Measurements from ENCODE around the gene SPEN.

Gene SPEN

DNA sequence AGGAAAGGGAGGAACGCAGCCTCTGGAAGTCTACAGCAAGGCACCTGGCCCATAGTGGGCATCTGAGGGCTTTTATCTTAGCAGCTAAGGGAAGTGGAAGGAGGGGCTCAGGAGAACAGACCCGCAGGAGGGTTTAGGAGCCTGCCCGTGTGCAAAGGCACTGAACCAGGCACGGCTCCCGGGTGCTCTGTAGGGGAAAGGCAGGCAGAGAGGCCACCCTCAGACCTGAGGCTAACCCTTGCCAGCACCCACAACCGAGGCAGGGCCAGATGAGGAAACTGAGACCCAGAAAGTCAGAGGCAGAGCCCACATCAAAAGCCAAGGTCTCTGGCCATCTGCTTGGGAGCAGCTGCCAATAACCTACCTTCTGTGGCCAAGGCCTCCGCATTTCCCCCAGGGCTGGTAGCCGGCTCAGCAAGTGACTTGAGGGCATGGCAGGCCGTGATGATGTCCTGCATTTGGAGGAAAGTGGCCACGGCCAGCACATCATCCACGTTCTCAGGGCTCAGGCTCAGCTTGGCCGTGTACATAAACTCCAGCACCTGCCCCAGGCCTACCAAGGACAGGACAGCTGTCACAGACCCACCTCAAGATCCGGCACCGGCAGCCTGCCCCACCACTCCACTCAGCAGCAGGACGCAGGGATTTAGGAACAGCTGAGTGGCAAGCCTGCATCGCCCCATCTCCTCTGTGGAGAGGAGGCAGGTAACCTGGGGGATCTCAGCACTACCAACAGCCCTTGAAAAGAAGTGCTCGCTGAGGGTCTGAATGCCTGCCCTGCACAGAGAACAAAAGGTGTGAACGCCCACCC is 99.3 kb downstream of the SPEN start:
- DNase-seq (ENCODE audit: low read depth in 1 of 2, low spot score in 1 of 2) = no peak

DNA sequence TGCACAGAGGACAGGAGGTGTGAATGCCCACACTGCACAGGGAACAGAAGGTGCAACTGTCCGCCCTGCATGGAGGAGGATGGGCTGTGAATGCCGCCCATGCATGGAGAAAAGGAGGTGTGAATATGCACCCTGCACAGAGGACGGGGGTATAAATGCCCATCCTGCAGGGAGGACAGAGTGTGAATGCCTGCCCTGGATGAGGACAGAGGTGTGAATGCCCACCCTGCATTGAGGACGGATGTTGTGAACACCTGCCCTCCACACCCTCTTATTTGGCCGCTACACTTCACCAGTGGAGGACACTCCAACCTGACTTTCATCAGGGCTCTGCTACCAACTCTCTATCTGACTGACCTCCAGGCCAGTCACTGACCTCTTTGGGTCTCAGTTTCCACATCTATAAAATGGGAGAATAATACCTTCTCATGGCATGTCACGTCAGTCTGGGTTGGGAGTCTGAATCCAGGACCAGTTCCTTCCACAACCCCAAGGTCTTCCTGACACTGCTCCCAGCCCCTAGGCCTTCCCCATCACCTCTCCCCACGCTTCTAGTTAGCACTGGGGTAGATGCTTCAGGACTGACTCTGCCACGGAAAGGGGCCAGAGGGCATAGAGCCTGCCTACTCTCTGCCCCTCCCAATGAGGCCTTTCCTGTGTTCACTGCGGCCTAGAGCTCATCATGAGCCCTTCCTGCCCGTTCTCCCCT is 100.0 kb downstream of the SPEN start:
- no peak for DNase-seq (ENCODE audit: low read depth in 1 of 2, low spot score in 1 of 2)

DNA sequence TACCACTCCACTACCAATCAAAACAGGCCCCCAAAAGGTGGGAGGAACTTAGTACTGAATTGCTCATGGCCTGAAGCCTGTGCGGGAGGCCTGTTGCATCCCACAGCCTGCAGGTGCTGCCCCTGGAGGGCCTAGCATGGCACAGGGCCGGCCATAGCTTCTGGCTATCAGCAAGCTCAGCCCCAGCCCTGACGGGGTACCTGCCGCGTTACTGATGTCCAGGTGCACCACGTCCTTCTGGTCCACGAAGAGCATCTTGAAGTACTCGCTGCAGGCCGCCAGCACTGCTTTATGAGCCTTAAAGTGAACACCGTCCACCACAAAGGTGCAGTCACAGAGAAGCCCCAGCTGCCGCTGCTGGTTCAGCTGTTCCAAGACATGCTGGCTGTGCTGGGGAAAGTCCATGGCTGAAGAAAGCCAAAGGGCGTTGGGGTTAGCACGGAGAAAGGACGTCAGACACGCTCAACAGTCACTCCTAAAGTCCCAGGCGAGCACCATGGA is 100.6 kb downstream of the SPEN start:
- no peak for DNase-seq (ENCODE audit: low read depth in 1 of 2, low spot score in 1 of 2)

DNA sequence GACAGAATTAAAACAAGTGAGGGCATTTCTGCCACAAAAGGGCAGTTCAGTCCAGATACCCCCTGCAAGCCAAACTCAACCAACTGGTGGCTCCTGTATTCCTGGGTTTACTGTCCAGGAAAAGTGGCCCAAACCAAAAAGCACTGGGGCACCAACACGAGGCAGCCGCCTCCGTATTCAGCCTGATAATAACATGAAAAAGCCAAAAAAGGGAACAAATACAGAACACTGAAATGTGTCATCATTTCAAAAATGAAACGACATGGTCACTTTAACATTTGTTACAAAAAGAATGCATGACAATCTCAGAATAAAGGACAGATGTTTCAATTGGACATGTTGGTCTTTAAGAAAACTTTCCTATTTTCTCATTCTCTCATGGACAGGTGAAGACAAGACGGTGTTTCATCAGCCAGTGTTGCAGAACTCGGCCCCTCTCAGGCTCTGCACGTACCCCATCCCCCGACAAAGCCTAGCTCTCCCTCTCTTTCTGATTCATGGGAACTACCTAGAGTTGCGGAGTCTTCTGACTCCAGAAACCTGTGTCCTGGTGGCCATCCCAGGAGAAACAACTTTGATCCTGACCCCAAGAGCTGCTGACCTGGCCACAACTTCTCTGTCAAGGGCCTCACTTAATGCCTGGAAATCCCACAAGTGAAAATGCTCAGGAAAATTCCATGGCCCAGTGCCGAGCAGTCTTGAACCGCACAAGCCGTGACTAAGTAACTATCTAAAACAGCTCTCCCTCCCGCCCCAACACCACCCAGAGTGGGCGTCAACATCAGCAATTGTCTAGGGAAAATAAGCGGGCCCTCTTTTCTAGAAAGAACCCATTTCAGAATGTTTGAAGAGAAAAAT is 101.3 kb downstream of the SPEN start:
- DNase-seq (ENCODE audit: low read depth in 1 of 2, low spot score in 1 of 2) = no peak

DNA sequence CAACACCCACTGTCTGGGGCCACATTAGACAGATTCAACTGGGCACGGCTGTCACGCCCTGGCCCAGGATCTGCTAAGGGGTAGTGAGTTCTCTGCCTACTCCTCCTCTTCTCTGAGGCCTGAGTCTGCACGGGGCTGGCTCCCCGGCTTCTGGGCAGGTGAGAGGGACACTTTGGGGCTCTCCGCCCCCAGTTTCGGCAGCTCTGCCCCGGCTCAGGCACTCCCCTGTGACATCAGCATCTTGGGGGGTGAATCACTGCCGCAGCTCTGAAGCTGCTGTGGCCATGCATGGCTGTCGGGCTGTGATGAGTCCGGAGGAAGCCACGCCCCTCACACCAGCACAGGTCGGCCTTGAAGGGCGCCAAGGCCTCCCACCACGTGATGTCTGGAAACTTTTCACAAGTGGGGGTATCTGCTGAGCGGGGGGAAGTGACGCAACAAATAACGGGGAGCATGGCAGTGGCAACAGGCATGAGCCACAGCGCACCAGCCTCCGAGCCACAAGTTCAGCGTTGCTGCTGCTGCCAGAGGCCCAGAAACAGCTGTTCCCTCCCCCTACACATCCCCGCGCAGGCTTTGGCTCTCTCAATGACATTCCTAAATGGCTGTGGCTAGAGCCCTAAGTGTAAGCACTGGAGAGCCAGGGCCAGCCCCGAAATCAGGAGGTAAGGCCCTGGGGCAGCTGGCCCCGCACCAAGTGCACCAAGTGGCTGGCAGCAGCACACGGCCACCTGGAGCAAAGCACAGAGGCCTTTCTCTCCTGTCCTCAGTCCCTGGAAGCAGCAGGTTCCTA is 102.1 kb downstream of the SPEN start:
- peak; percentile 71 to 85 for DNase-seq (ENCODE audit: low read depth in 1 of 2, low spot score in 1 of 2)

DNA sequence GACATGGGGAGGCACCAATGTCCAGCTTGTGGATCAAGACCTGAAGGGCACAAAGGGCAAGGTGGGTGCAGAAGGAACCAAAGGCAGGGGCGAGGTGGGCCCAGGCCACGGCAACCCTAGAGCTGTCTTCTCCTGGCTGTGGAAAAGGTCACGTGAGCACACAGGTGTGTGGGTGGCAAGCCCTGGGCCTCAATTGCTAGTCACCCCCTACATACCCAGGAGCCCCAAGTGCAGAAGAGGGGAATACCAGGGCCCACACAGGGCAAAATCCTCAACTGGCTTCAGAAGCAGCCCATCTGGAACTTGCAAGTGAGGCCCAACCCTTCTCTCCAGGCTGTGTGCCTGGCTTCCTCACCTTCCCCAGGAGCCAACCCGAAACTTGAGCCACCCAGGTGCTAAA is 102.8 kb downstream of the SPEN start:
- peak in 1 of 2 donors; percentile 35 for DNase-seq (ENCODE audit: low read depth in 1 of 2, low spot score in 1 of 2)

DNA sequence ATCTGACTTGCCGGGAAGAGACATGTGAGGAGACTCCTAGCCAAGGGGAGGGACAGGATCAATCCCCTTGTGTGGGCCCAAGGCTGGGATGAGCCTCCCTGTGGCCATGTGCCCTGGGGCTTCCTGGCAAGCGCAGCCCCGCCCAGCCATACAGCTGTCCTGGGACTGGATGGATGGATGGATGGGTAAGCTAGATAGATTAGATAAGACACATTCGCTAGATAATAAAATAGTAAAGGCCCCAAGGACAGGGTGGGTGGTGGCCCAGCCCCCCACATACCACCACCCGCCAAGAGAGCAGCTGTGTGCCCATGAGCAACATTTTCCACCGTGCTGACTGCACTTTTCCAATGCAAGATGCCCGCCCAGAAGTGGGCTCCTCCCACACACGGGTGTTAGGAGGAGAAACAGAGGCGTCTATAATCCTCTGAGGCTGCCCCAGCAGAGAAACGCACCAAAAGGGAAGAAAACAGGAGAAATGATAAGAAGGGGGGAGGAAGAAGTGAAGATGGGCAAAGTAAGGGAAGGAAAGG is 103.3 kb downstream of the SPEN start:
- DNase-seq (ENCODE audit: low read depth in 1 of 2, low spot score in 1 of 2) = peak in 1 of 2 donors; percentile 64

DNA sequence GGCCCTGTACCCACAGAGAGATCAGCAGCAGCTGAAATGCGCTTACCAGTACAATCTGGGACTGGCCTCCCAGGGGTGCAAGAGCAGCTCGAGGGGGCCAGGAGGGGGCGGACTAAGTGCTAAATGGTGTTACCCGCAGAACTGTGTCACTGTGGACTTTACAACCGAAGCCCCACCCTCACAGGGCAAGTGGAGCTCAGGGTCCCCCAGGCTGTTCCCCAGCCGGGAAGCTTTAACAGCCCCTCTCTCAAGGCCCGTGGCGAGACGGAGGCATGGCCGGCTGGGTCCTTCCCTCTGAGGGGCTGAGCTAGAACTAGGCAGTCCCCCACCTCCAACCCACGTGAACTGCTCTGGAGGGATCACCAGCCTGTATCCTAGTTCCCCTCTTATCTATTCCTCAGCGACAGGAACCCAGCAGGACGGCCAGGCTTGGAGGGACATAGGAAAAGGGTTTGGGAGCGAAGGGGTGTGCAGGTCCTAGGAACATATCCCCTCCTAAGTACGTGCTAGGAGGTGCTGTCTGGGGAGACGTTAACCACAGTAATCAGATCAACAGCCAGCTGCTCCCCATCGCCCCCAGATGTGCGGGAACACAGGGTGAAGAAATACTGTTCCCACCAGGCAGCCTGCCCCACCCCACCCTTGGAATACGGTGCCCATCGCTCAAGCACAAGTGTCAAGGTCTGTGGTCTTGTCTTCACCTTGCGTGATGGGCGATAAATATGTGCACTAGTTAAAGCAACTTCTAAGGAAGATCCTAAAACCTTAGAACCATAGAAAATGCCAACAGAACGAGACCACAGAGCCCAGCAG is 104.0 kb downstream of the SPEN start:
- peak in 1 of 2 donors; percentile 35 for DNase-seq (ENCODE audit: low read depth in 1 of 2, low spot score in 1 of 2)

DNA sequence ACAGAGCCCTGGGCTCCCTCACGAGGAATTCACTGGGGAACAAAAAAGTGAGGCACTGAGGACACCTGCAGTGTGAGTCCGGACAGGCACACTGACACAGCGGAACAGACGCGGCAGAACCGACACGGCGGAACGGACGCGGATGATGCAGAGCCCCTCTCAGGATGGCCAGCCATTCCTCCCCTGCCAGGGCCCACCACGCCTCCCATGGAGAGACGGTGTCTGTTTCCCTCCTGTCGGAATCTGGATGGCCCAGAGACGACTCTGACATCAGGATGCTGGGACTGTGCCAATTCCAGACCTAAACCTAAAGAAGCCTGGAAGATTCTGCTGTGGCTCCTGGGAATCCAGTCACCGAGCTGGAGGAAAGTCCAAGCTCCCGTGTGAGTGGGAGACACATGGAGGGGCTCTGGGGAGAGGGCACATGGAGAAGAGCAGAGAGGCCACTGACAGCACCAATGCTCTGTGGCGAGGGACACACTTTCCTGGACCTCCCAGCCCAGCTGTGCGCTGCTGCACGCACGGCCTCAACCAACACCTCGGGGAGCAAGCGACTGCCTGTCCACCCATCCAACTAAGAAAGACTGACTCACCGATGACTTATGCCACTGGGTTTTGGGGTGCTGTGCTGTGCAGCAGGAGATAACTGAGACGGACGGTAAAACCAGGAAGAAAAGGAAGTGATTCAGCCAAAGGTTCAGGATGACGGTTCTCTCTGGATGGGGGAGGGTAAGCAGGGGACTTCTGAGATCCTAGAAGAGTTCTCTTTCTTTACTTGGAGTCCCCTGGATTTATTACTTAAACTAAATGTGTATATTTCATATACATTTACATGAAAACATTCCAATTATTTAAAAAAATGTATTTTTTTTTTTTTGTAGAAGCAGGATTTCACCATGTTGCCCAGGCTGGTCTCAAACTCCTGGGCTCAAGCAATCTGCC is 105.1 kb downstream of the SPEN start:
- no peak for DNase-seq (ENCODE audit: low read depth in 1 of 2, low spot score in 1 of 2)

DNA sequence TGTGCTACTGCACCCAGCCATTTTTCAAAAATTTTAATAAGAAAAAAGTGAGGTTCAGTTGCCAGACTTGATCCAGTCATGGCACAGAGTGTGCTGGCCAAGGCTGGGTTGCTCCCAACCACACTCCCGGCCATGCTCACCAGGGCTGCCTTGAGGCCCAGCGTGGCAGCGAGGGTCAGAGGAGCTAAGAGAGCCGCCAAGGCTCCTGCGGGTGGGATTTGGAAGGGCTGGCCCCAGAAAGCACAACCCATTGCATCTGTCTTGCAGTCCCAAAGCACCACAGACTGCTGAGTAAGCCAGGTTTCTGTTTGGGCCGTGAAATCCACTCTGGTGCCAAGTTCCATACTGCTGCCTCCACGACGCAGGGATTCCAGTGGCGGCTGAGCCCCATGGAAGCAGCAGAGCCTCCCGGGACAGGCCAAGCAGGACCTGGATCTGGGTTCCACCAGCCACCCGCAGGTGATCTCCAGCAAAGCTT is 105.8 kb downstream of the SPEN start:
- DNase-seq (ENCODE audit: low read depth in 1 of 2, low spot score in 1 of 2) = no peak

DNA sequence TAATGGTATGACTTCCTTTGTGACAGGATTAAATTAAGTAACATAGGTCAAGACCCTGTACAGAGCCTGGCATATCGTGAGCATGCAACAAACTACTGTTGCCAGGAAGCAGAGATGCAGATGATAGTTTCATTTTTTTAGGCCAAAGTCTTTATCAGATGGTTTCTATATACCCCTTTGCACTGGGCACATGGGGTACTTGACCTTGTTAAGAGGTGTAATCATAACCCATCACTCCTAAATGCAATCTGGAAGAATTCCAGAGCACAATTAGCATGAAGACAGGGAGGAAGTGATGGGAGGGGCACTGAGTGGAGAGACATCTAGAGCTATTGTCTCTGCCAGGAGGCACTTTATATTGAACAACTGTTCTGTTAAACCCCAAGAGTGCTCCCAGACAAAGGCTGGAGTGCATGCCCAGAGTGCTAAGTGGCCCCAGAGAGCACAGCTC is 106.3 kb downstream of the SPEN start:
- no peak for DNase-seq (ENCODE audit: low read depth in 1 of 2, low spot score in 1 of 2)

DNA sequence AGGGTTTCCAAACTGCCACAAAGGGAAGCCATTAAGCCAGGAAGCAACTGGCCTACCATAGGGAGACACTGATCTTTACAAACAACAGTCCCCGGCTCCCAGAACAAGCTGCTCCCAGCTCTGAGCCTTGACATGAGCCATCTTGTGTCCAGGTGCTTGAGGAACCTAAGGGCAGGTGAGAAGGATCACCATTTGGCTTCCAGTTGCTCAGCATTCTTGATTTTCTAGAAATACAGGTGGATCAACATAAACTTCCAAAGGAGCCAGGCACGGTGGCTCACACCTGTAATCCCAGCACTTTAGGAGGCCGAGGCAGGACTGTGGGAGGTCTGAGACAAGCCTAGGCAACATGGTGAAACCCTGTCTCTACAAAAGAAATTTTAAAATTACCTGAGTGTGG is 106.8 kb downstream of the SPEN start:
- no peak for DNase-seq (ENCODE audit: low read depth in 1 of 2, low spot score in 1 of 2)

DNA sequence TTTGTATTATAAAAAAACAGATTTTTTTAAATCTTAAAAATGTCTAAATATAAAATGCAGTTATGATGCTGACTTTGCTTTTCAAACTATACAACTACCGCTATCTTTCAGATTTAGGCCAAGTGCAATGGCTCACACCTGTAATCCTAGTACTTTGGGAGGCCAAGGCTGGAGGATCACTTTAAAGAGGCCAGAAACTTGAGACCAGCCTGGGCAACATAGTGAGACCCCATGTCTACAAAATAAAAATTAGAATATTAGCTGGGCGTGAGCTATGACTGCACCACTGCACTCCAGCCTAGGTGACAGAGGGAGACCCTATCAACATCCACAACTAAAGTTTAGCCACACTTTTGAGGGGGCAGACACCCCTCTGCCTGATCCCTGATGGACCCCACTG is 108.0 kb downstream of the SPEN start:
- DNase-seq (ENCODE audit: low read depth in 1 of 2, low spot score in 1 of 2) = no peak

DNA sequence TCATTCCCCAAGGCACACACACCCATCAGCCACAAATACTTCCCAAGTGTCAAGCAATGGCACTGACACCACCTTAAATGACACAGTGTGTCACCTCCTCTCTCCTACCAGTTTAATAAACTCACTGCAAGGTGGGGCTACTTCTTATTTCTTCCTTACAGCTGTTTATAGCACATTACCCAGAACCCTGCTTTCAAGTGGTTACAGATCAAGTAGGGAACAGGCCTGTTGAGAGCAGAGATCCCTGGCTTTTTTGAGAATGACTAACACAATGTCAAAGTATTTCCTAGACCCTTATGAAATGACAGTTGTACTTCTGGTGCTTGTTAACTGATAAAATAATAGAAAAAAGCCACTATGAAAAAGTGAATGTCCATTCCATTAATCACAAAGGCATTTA is 108.6 kb downstream of the SPEN start:
- no peak for DNase-seq (ENCODE audit: low read depth in 1 of 2, low spot score in 1 of 2)

DNA sequence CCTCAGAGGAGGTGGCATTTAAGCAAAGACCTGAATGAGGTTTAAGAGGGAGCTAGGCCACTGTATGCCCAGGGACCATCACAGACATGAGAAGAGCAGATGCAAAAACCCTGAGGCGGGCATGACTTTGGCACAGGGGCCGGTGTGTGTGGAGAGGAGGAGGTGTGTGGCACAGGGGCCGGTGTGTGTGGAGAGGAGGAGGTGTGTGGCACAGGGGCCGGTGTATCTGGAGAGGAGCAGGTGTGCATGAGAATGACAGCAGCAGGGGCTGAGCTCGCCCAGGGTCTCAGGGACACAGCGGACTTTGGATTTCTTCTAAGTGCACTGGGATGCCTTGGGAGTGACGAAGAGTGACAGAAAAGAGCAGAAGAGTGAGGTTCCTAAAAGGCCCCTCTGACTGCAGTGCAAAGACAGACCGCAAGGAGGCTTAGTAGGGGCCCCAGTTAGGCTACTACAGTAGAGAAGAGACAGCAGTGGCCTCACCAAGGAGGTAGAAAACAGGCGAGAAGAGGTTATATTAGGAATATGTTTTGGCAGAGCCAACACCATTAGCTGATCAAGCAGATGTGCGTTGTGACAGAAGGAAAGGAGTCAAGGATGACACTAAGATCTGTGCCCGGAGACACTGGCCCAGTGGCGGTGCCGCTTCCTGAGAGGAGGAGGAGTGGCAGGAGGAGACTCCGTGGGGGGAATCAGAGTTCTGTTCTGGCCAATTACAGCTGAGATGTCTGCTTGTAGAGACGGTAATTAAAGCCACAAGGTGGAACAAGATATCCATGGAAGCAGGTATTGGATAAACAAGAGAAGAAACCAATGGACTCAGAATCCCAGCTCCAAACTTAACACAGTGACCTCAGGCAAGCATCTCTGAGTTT is 110.0 kb downstream of the SPEN start:
- DNase-seq (ENCODE audit: low read depth in 1 of 2, low spot score in 1 of 2) = no peak

DNA sequence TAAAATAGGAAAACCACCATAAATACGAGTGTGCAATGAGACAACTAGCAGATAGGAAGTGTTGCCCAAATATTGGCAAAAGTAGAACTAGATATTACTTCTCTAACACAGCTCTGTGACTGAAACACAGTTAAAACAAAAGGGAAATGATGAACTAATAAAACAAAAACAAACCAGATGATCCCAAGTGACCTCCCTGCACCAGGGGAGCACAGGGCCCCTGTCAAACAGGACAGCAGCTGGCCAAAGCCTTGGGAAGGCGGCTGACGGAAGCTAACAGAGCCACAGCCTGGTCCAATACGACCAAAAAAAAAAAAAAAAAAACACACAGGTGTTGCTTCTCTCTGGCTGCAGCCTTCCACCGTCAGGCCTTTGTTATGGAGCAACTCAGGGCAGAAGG is 110.6 kb downstream of the SPEN start:
- DNase-seq (ENCODE audit: low read depth in 1 of 2, low spot score in 1 of 2) = no peak

DNA sequence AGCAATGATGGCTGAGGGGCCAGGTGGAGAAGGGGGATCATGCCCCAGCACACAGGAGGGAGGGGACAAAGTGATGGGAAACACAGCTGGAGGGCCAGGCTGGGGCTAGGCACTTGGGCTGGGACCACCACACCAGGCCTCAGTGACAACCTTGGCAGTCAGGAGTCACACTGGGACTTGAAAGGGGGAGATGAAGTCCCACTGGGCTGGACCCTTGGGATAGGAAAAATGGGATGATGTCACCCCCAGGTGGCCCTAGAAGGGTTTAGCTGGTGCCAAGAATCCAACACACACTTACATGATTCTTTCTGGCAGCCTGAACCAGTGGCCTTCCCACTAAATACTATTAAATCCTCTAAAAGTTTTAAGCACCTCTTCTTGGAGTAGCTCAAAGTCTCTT is 111.3 kb downstream of the SPEN start:
- DNase-seq (ENCODE audit: low read depth in 1 of 2, low spot score in 1 of 2) = no peak

Measured in activated T-helper 1 cell treated with anti-CD3 and anti-CD28 coated beads, Interleukin-2, amount 50 U/mL, for 16 hours (primary cell).